Liver (tissue), 9 donors: ENCODE results near the gene VCX2. TPM values are rescaled to one million over a fixed set of nuclear protein-coding genes. Genes with fewer than 3 reads are reported as not detected.

Experiments used
- DNase-seq: peaks from one replicate; pipeline ENCODE4 v3.0.0-alpha.2; 2017; ENCODE audit warnings: low spot score
- H3K27ac ChIP-seq, 2 donors: one replicate each; pipeline ENCODE4 v1.7.0; 2013; ENCODE audit warnings: inconsistent platforms in 2 of 2, low read length in 2 of 2, control low read depth in 1 of 2, low read depth in 1 of 2, mild to moderate bottlenecking in 1 of 2
- H3K27me3 ChIP-seq, 4 donors: one replicate each; pipeline versions ENCODE4 v1.6.1 to v1.7.0; 2013; ENCODE audit warnings: low read length in 3 of 4, inconsistent platforms in 1 of 4, mild to moderate bottlenecking in 1 of 4, moderate library complexity in 1 of 4; ENCODE audit not compliant: control insufficient read depth in 4 of 4, insufficient read depth in 4 of 4
- H3K36me3 ChIP-seq, 4 donors: one replicate each; pipeline versions ENCODE4 v1.6.1 to v1.7.0; 2013; ENCODE audit warnings: low read length in 3 of 4, mild to moderate bottlenecking in 3 of 4, low read depth in 1 of 4, moderate library complexity in 1 of 4; ENCODE audit not compliant: control insufficient read depth in 4 of 4, insufficient read depth in 3 of 4
- H3K4me1 ChIP-seq, 4 donors: one replicate each; pipeline versions ENCODE4 v1.6.1 to v1.7.0; 2013; ENCODE audit warnings: low read length in 3 of 4, mild to moderate bottlenecking in 3 of 4, moderate library complexity in 1 of 4; ENCODE audit not compliant: control insufficient read depth in 4 of 4, insufficient read depth in 4 of 4
- H3K4me3 ChIP-seq, 3 donors: one replicate each; pipeline versions ENCODE4 v1.6.1 to v1.7.0; 2013; ENCODE audit warnings: low read length in 3 of 3, control low read depth in 1 of 3, low read depth in 1 of 3, mild to moderate bottlenecking in 1 of 3
- H3K9ac ChIP-seq, 2 donors: one replicate each; pipeline ENCODE4 v1.7.0; 2013; ENCODE audit warnings: low read length in 2 of 2, mild to moderate bottlenecking in 2 of 2, moderate library complexity in 2 of 2, control low read depth in 1 of 2, low read depth in 1 of 2
- H3K9me3 ChIP-seq, 4 donors: one replicate each; pipeline versions ENCODE4 v1.6.1 to v1.7.0; 2013; ENCODE audit warnings: low read length in 3 of 4; ENCODE audit not compliant: control insufficient read depth in 4 of 4
- EGR1 ChIP-seq, 2 donors: IDR thresholded peaks; 2 replicates each; pipeline ENCODE4 v1.6.1; 2016 to 2018; ENCODE audit warnings: antibody characterized with exemption in 2 of 2, low read depth in 2 of 2
- FOXA1 ChIP-seq: IDR thresholded peaks from 2 replicates; pipeline ENCODE4 v1.6.1; 2016; ENCODE audit warnings: antibody characterized with exemption
- FOXA2 ChIP-seq: IDR thresholded peaks from 2 replicates; pipeline ENCODE4 v1.6.1; 2016; ENCODE audit warnings: antibody characterized with exemption
- GABPA ChIP-seq, 2 donors: IDR thresholded peaks in 1 of 2; conservative IDR thresholded peaks in 1 of 2; 2 replicates each; pipeline ENCODE4 v1.6.1; 2016; ENCODE audit warnings: antibody characterized with exemption in 2 of 2, mild to moderate bottlenecking in 1 of 2, moderate library complexity in 1 of 2
- HNF4A ChIP-seq, 2 donors: conservative IDR thresholded peaks; 2 replicates each; pipeline ENCODE4 v1.6.1; 2016; ENCODE audit warnings: antibody characterized with exemption in 2 of 2, mild to moderate bottlenecking in 2 of 2
- HNF4G ChIP-seq: IDR thresholded peaks from 2 replicates; pipeline ENCODE4 v1.6.1; 2016; ENCODE audit warnings: antibody characterized with exemption
- NR2F2 ChIP-seq: IDR thresholded peaks from 2 replicates; pipeline ENCODE4 v1.6.1; 2016; ENCODE audit warnings: antibody characterized with exemption
- RAD21 ChIP-seq, 2 donors: IDR thresholded peaks; 2 replicates each; pipeline ENCODE4 v1.6.1; 2016; ENCODE audit warnings: antibody characterized with exemption in 2 of 2, mild to moderate bottlenecking in 2 of 2
- RXRA ChIP-seq, 2 donors: IDR thresholded peaks; 2 replicates each; pipeline ENCODE4 v1.6.1; 2017 to 2018; ENCODE audit warnings: antibody characterized with exemption in 2 of 2, mild to moderate bottlenecking in 1 of 2
- SP1 ChIP-seq: IDR thresholded peaks from 2 replicates; pipeline ENCODE4 v1.6.1; 2018; ENCODE audit warnings: antibody characterized with exemption, mild to moderate bottlenecking
- TAF1 ChIP-seq: conservative IDR thresholded peaks from 2 replicates; pipeline ENCODE4 v1.6.1; 2016; ENCODE audit warnings: antibody characterized with exemption, mild to moderate bottlenecking
- YY1 ChIP-seq: IDR thresholded peaks from 2 replicates; pipeline ENCODE4 v1.6.1; 2016; ENCODE audit warnings: antibody characterized with exemption, mild to moderate bottlenecking
- ZBTB33 ChIP-seq: IDR thresholded peaks from 2 replicates; pipeline ENCODE4 v1.6.1; 2016; ENCODE audit warnings: antibody characterized with exemption
- WGBS: extraction: QIAGEN DNeasy Blood & Tissue Kit; methylation state at CpG from one replicate; pipeline ENCODE4 v1.1.7; 2013; 5-methylcytosine and 5-hydroxymethylcytosine counted together
- polyA plus RNA-seq, 2 donors: library from polyadenylated mRNA; stranded (reverse) in 1 of 2; unstranded in 1 of 2; fragments of 200-250 nt in 1 of 2; fragments of >200 nt in 1 of 2; fragmentation: Nextera tagmentation in 1 of 2; extraction: Ambion mirVana in 1 of 2; gene quantifications; one replicate each; pipeline versions ENCODE4 v1.2.1 to v1.2.3, GENCODE V29; 2013 to 2015
- total RNA-seq, 2 donors: library from RNA; depleted of rRNA; stranded (reverse); fragments of >200 nt; gene quantifications; one replicate each; pipeline ENCODE4 v1.2.3, GENCODE V29; 2014
- TF ChIP-seq, protein P1 (sequence below): IDR thresholded peaks from 2 replicates; pipeline ENCODE4 v1.6.1; 2016; ENCODE audit warnings: antibody characterized with exemption, mild to moderate bottlenecking
- TF ChIP-seq, protein P2 (sequence below): IDR thresholded peaks from 2 replicates; pipeline ENCODE4 v1.6.1; 2016; ENCODE audit warnings: antibody characterized with exemption
- TF ChIP-seq, protein P3 (sequence below): fragments of 150-350 bp; IDR thresholded peaks from 2 replicates; pipeline ENCODE4 v1.5.1; 2017; ENCODE audit warnings: improper control_type of control experiment, low read depth, low read length; ENCODE audit not compliant: missing input control
- donor health status: healthy.
- donor health status: healthy.
- donor health status: healthy.
- donor health status: healthy.
- donor health status: healthy.

Gene VCX2
- total and polyA plus RNA-seq, 4 donors, result not detected

DNA sequence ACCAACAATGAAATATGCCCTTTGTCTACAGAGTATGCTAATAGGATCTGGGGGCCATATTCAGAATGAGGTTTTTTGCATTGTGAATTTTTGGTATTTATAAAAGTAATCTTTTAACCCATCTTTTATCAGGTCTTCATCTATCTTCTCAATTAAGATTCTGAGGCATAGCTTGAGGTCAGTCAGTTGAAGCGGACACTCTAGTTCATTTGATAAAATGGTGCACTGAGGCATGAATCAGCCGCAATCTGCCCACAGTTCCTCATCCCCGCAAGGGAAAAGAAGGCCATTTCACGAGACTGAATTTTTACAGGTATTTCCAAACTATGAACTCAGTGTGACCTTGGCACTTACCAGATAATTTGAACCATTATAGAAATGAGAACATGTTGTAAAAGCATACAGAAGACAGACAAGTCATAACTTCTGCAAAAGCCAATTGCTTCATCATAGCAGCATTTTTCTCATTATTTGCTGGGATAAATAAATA, 19.3 kb upstream of the VCX2 start:
- no peak for DNase-seq
- Histone ChIP-seq H3K27me3 (no peaks in the 10 kb centered on the region), H3K4me3 (no peak overlapping the region), H3K27ac (no peak overlapping the region), H3K9me3 (no peaks in the 10 kb centered on the region), H3K9ac (no peak overlapping the region), H3K4me1 (no peaks in the 10 kb centered on the region), H3K36me3 (no peaks in the 10 kb centered on the region)
- WGBS, result 96% methylated on average over 4 of the region's 4 CpGs
- TF ChIP-seq, protein P1, sequence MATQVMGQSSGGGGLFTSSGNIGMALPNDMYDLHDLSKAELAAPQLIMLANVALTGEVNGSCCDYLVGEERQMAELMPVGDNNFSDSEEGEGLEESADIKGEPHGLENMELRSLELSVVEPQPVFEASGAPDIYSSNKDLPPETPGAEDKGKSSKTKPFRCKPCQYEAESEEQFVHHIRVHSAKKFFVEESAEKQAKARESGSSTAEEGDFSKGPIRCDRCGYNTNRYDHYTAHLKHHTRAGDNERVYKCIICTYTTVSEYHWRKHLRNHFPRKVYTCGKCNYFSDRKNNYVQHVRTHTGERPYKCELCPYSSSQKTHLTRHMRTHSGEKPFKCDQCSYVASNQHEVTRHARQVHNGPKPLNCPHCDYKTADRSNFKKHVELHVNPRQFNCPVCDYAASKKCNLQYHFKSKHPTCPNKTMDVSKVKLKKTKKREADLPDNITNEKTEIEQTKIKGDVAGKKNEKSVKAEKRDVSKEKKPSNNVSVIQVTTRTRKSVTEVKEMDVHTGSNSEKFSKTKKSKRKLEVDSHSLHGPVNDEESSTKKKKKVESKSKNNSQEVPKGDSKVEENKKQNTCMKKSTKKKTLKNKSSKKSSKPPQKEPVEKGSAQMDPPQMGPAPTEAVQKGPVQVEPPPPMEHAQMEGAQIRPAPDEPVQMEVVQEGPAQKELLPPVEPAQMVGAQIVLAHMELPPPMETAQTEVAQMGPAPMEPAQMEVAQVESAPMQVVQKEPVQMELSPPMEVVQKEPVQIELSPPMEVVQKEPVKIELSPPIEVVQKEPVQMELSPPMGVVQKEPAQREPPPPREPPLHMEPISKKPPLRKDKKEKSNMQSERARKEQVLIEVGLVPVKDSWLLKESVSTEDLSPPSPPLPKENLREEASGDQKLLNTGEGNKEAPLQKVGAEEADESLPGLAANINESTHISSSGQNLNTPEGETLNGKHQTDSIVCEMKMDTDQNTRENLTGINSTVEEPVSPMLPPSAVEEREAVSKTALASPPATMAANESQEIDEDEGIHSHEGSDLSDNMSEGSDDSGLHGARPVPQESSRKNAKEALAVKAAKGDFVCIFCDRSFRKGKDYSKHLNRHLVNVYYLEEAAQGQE, result no peak
- TF ChIP-seq, protein P2, sequence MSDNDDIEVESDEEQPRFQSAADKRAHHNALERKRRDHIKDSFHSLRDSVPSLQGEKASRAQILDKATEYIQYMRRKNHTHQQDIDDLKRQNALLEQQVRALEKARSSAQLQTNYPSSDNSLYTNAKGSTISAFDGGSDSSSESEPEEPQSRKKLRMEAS, result no peak
- TF ChIP-seq ZBTB33 (no peak), RAD21 (IDR thresholded peaks at IDR 0.05) (no peak), FOXA2 (no peak), NR2F2 (no peak), RXRA (IDR thresholded peaks at IDR 0.05) (no peak), HNF4A (conservative IDR thresholded peaks at IDR 0.05) (no peak)

GRCh38 chrX:8189096-8189830, 18.2 kb upstream of the VCX2 start:
- DNase-seq, result no peak
- no peaks in the 10 kb centered on the region for H3K36me3 ChIP-seq
- no peaks in the 10 kb centered on the region for H3K9me3 ChIP-seq
- no peaks in the 10 kb centered on the region for H3K27me3 ChIP-seq
- 94% methylated on average over 6 of the region's 6 CpGs for WGBS
- no peak overlapping the region for H3K4me3 ChIP-seq
- no peaks in the 10 kb centered on the region for H3K4me1 ChIP-seq
- H3K9ac ChIP-seq, result no peak overlapping the region
- H3K27ac ChIP-seq, result no peak overlapping the region
- TF ChIP-seq, protein P3, sequence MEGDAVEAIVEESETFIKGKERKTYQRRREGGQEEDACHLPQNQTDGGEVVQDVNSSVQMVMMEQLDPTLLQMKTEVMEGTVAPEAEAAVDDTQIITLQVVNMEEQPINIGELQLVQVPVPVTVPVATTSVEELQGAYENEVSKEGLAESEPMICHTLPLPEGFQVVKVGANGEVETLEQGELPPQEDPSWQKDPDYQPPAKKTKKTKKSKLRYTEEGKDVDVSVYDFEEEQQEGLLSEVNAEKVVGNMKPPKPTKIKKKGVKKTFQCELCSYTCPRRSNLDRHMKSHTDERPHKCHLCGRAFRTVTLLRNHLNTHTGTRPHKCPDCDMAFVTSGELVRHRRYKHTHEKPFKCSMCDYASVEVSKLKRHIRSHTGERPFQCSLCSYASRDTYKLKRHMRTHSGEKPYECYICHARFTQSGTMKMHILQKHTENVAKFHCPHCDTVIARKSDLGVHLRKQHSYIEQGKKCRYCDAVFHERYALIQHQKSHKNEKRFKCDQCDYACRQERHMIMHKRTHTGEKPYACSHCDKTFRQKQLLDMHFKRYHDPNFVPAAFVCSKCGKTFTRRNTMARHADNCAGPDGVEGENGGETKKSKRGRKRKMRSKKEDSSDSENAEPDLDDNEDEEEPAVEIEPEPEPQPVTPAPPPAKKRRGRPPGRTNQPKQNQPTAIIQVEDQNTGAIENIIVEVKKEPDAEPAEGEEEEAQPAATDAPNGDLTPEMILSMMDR, result no peak
- TF ChIP-seq RAD21 (IDR thresholded peaks at IDR 0.05), result no peak
- TF ChIP-seq HNF4A (conservative IDR thresholded peaks at IDR 0.05), result no peak
- no peak for TF ChIP-seq ZBTB33
- TF ChIP-seq FOXA2, result no peak
- no peak for TF ChIP-seq YY1
- TF ChIP-seq NR2F2, result no peak
- no peak for TF ChIP-seq TAF1
- no peak for TF ChIP-seq HNF4G
- TF ChIP-seq, protein P1, result no peak
- TF ChIP-seq FOXA1, result no peak
- TF ChIP-seq EGR1 (IDR thresholded peaks at IDR 0.05; ENCODE audit: low read depth in 2 of 2), result no peak
- TF ChIP-seq RXRA (IDR thresholded peaks at IDR 0.05), result no peak
- no peak for TF ChIP-seq SP1
- TF ChIP-seq GABPA (IDR thresholded peaks at IDR 0.05 in 1 of 2, conservative IDR thresholded peaks at IDR 0.05 in 1 of 2), result no peak
- TF ChIP-seq, protein P2, result no peak
